Measurements from ENCODE around the gene P4HA1.

Gene P4HA1

DNA sequence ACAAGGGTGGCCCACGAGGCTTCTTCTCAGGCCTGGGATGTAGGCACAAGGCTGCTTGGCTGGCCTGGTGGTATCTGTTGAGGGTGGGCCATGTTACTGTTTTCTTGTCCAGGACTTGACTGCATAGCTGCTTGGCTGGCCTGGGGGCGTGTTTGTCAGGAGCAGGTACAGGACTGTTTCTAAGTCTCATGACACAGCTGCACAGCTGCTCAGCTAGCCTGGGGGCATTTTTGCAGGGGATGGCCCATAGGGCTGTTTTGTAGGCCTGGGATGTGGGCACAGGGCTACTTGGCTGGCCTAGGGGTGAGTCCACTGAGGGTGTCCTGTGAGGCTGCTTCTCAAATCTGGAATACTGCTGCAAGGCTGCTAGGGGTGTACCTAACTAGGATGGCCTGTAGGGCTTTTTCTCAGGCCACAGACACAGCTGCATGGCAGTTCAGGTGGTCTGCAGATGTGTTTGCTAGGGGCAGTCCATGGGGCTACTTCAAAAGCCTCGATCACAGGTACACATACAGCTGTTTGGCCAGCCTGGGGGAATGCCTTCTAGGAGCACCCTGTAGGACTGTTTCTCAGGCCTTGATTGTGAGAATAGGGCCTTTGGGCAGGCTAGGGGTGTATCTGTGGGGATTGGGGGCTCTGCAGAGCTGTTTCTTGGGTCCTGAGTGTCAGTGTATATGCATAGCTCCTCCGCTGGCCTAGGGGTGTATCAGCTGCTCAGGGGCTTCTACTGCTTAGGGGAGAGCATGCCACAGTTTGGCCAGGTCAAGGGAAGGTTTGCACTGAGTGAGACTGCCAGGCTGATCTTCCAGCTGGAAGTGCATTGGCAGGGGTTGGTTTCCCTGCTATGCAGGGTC, 115.4 kb downstream of the P4HA1 start:
- in situ Hi-C loops (cut with MboI; ENCODE audit: low sequenced_read_pairs), result no loop called here

- in situ Hi-C loops (cut with MboI; ENCODE audit: low sequenced_read_pairs), result no loop called here
These were observed 116.3 kb downstream of the P4HA1 start for GRCh38 chr10:72980348-72980747.

DNA sequence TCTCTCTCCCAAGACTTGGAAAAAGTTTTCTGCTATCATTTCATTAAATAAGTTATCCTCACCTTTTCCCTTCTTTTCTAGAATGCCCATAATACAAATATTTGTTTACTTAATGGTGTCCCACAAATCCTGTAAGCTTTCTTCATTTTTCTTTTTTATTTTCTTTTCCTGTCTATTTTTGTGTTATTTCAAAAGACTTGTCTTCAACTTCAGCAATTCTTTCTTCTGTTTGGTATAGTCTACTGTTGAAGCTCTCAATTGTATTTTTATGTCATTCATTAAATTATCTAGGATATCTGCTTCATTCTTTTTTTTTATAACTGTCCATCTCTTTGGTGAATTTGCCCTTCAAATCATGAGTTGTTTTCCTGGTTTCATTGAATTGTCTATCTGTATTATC, 117.0 kb downstream of the P4HA1 start:
- in situ Hi-C loops (cut with MboI; ENCODE audit: low sequenced_read_pairs), result no loop called here

DNA sequence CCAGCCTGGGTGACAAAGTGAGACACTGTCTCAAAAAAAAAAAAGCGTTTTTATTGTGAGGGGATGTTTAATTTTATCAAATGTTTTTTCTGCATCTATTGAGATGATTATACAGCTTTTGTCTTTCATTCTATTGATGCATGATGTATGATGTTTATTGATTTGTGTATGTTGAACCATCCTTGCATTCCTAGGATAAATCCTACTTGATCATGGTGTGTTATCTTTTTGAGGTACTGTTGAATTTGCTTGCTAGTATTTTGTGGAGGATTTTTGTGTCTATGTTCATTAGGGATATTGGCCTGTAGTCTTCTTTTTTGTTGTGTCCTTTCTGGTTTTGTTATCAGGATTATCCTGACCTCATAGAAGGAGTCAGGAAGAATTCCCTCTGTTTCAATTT, 119.8 kb downstream of the P4HA1 start:
- in situ Hi-C loops (cut with MboI; ENCODE audit: low sequenced_read_pairs), result no loop called here

All from hTERT RPE-1 (cell line).